GM23338 (cell line): ENCODE measurements around the gene RPL27A. TPM values are rescaled to one million over a fixed set of nuclear protein-coding genes. Genes with fewer than 3 reads are reported as not detected.

Experiments
- ATAC-seq: fragments of 200-7000 bp; cut with Tn5 transposase; 3 replicates; pipeline ENCODE4 v1.9.1; 2020
- DNase-seq: peaks from one replicate; pipeline ENCODE4 v3.0.0-alpha.2; 2015; ENCODE audit warnings: low spot score
- H2AFZ ChIP-seq: fragments of 200-600 bp; sonication (generic); 2 replicates; pipeline ENCODE4 v1.8.0; 2016; ENCODE audit warnings: antibody characterized with exemption, mild to moderate bottlenecking, moderate library complexity
- H3F3A ChIP-seq: fragments of 200-600 bp; sonication (generic); replicated peaks from 2 replicates; pipeline ENCODE4 v1.8.0; 2017; ENCODE audit warnings: antibody characterized with exemption, mixed run types, low read depth
- H3K27ac ChIP-seq: fragments of 200-600 bp; sonication (generic); 2 replicates; pipeline ENCODE4 v1.6.1; 2016; ENCODE audit warnings: low read depth
- H3K27me3 ChIP-seq: fragments of 200-600 bp; sonication (generic); 2 replicates; pipeline ENCODE4 v1.8.0; 2016; ENCODE audit warnings: mild to moderate bottlenecking, mixed run types, moderate library complexity; ENCODE audit not compliant: insufficient read depth
- H3K36me3 ChIP-seq: fragments of 200-600 bp; sonication (generic); 2 replicates; pipeline ENCODE4 v1.8.0; 2016; ENCODE audit warnings: mild to moderate bottlenecking; ENCODE audit not compliant: insufficient read depth
- H3K4me1 ChIP-seq: fragments of 200-600 bp; sonication (generic); 2 replicates; pipeline ENCODE4 v1.8.0; 2016; ENCODE audit warnings: mild to moderate bottlenecking, moderate library complexity; ENCODE audit not compliant: insufficient read depth
- H3K4me2 ChIP-seq: fragments of 200-600 bp; sonication (generic); 2 replicates; pipeline ENCODE4 v1.7.1; 2017; ENCODE audit warnings: mixed run types
- H3K4me3 ChIP-seq: fragments of 200-600 bp; sonication (generic); 2 replicates; pipeline ENCODE4 v1.6.1; 2016; ENCODE audit warnings: mixed run types
- H3K79me2 ChIP-seq: fragments of 200-600 bp; sonication (generic); replicated peaks from 2 replicates; pipeline ENCODE4 v1.8.0; 2017; ENCODE audit warnings: mild to moderate bottlenecking; ENCODE audit not compliant: insufficient read depth
- H3K9me2 ChIP-seq: fragments of 200-600 bp; sonication (generic); 2 replicates; pipeline ENCODE4 v1.8.0; 2017; ENCODE audit not compliant: insufficient read depth
- H4K20me1 ChIP-seq: fragments of 200-600 bp; sonication (generic); replicated peaks from 2 replicates; pipeline ENCODE4 v1.8.0; 2017; ENCODE audit warnings: mild to moderate bottlenecking; ENCODE audit not compliant: insufficient read depth
- H3K27ac Mint-ChIP-seq: 2 replicates; pipeline ENCODE4 v1.8.0; 2020; ENCODE audit warnings: inconsistent platforms, mild to moderate bottlenecking, moderate library complexity, mixed read lengths
- H3K27me3 Mint-ChIP-seq: 3 replicates; pipeline ENCODE4 v1.8.0; 2022; ENCODE audit warnings: low read depth, mild to moderate bottlenecking, moderate library complexity, mixed read lengths, inconsistent platforms; ENCODE audit not compliant: insufficient read depth, poor library complexity
- H3K36me3 Mint-ChIP-seq: 3 replicates; pipeline ENCODE4 v1.8.0; 2021; ENCODE audit warnings: low read depth, mild to moderate bottlenecking, inconsistent platforms, moderate library complexity, mixed read lengths
- H3K4me1 Mint-ChIP-seq: 3 replicates; pipeline ENCODE4 v1.8.0; 2020; ENCODE audit warnings: mild to moderate bottlenecking, inconsistent platforms, mixed read lengths
- H3K4me3 Mint-ChIP-seq: 3 replicates; pipeline ENCODE4 v1.8.0; 2021; ENCODE audit warnings: moderate library complexity, mild to moderate bottlenecking, inconsistent platforms, mixed read lengths
- H3K9me3 Mint-ChIP-seq: 3 replicates; pipeline ENCODE4 v1.8.0; 2020; ENCODE audit warnings: moderate library complexity, mild to moderate bottlenecking, inconsistent platforms, mixed read lengths
- CREB1 ChIP-seq: fragments of 250-450 bp; sonication (Bioruptor Pico); IDR thresholded peaks from 2 replicates; pipeline ENCODE4 v1.5.0; 2020; ENCODE audit warnings: low read depth, mild to moderate bottlenecking, moderate library complexity
- CTCF ChIP-seq, 2 experiments: fragments of 200-600 bp in 1 of 2; sonication (generic) in 1 of 2; conservative IDR thresholded peaks; 2 replicates each; pipeline versions ENCODE4 v1.5.1 to v1.6.1; 2016 to 2017; ENCODE audit warnings: antibody characterized with exemption in 2 of 2, low read depth in 2 of 2, mild to moderate bottlenecking in 2 of 2, moderate library complexity in 1 of 2
- ETS1 ChIP-seq: IDR thresholded peaks from 2 replicates; pipeline ENCODE4 v1.6.1; 2016; ENCODE audit warnings: antibody characterized with exemption
- EZH2 ChIP-seq: fragments of 200-600 bp; sonication (generic); IDR thresholded peaks from one replicate; pipeline ENCODE4 v1.8.0; 2017; ENCODE audit warnings: antibody characterized with exemption, mild to moderate bottlenecking, low read depth; ENCODE audit not compliant: unreplicated experiment
- EZH2phosphoT487 ChIP-seq: fragments of 200-600 bp; sonication (generic); IDR thresholded peaks from one replicate; pipeline ENCODE4 v1.8.1; 2018; ENCODE audit warnings: antibody characterized with exemption; ENCODE audit not compliant: unreplicated experiment
- JUNB ChIP-seq: IDR thresholded peaks from one replicate; pipeline ENCODE4 v1.6.1; 2016; ENCODE audit warnings: antibody characterized with exemption; ENCODE audit not compliant: unreplicated experiment
- NANOG ChIP-seq: IDR thresholded peaks from 2 replicates; pipeline ENCODE4 v1.6.1; 2016; ENCODE audit warnings: antibody characterized with exemption, borderline replicate concordance
- POLR2AphosphoS5 ChIP-seq: IDR thresholded peaks from 2 replicates; pipeline ENCODE4 v1.6.1; 2016; ENCODE audit warnings: antibody characterized with exemption, low read depth
- REST ChIP-seq: IDR thresholded peaks from one replicate; pipeline ENCODE4 v1.6.1; 2018; ENCODE audit warnings: antibody characterized with exemption; ENCODE audit not compliant: unreplicated experiment
- STAT1 ChIP-seq: IDR thresholded peaks from one replicate; pipeline ENCODE4 v1.6.1; 2016; ENCODE audit warnings: antibody characterized with exemption; ENCODE audit not compliant: unreplicated experiment
- ZNF114 ChIP-seq: fragments of 250-450 bp; sonication (Bioruptor Pico); IDR thresholded peaks from 2 replicates; pipeline ENCODE4 v1.5.0; 2020; ENCODE audit warnings: mild to moderate bottlenecking, moderate library complexity
- ZNF331 ChIP-seq: fragments of 250-450 bp; sonication (Bioruptor Pico); IDR thresholded peaks from 2 replicates; pipeline ENCODE4 v1.5.0; 2020; ENCODE audit warnings: low read depth, mild to moderate bottlenecking, moderate library complexity
- polyA plus RNA-seq: library from polyadenylated mRNA; unstranded; fragments of >200 nt; fragmentation: Nextera tagmentation; extraction: Ambion mirVana; gene quantifications from 2 replicates; pipeline ENCODE4 v1.2.1, GENCODE V29; 2016
- total RNA-seq: library from RNA; depleted of rRNA; stranded (reverse); fragments of >200 nt; shearing (Covaris generic); gene quantifications from 2 replicates; pipeline ENCODE4 v1.2.3, GENCODE V29; 2014
- TF ChIP-seq, protein P1 (sequence below): fragments of 250-450 bp; sonication (Bioruptor Pico); IDR thresholded peaks from 2 replicates; pipeline ENCODE4 v1.5.0; 2020; ENCODE audit warnings: mild to moderate bottlenecking, moderate library complexity

The RPL27A gene
- total and polyA plus RNA-seq, 2 experiments from 2014 or later, result 1,283 to 3,167 TPM

DNA sequence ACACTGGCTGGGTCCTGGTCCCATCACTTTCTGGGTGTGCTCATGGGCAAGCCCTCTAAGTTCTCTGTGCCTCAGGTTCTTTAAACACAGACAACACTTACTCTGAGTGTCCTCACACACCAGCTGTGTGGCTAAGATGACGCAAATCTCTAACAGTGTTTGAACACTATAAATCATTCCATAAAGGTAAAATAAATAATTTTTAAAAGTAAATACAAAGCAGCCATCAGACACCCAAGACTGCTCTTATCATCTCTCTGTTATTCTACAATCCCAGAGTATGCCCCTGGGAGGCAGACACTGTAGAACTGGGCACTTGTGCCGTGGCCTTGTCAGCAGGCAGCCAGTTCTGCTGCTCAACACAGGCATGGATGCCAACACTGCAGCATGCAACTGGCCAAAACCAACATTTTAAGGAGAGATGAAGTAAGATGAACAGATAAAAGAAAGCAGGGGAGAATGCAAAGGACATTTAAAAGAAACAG, 56.8 kb downstream of the RPL27A start:
- Mint-ChIP-seq H3K9me3 (no peaks in the 10 kb centered on the region), H3K27me3 (no peaks in the 10 kb centered on the region), H3K4me1 (no peaks in the 10 kb centered on the region), H3K27ac (no peak overlapping the region), H3K4me3 (no peak overlapping the region), H3K36me3 (no peaks in the 10 kb centered on the region)
- Histone ChIP-seq H3K4me2 (no peak overlapping the region), H3K27me3 (no peaks in the 10 kb centered on the region), H3K9me2 (0 out of 2 replicates have a peak, but pooled peaks cover 8% of the 10 kb centered on the region), H3K27ac (no peak overlapping the region), H2AFZ (no peak overlapping the region), H3F3A (no peaks in the 10 kb centered on the region), H3K4me1 (no peaks in the 10 kb centered on the region), H3K36me3 (no peaks in the 10 kb centered on the region), H3K4me3 (no peak overlapping the region), H3K79me2 (no peaks in the 10 kb centered on the region), H4K20me1 (no peaks in the 10 kb centered on the region)
- ATAC-seq (no peak), DNase-seq (no peak)
- TF ChIP-seq CREB1 (CRISPR knock-in tag) (no peak), ETS1 (no peak), JUNB (no peak), ZNF331 (CRISPR knock-in tag) (no peak), ZNF114 (CRISPR knock-in tag) (no peak), REST (no peak), STAT1 (no peak), EZH2 (no peak), POLR2AphosphoS5 (no peak), CTCF (conservative IDR thresholded peaks at IDR 0.05; ENCODE audit: low read depth in 2 of 2) (no peak), EZH2phosphoT487 (no peak), NANOG (no peak)
- TF ChIP-seq, protein P1, sequence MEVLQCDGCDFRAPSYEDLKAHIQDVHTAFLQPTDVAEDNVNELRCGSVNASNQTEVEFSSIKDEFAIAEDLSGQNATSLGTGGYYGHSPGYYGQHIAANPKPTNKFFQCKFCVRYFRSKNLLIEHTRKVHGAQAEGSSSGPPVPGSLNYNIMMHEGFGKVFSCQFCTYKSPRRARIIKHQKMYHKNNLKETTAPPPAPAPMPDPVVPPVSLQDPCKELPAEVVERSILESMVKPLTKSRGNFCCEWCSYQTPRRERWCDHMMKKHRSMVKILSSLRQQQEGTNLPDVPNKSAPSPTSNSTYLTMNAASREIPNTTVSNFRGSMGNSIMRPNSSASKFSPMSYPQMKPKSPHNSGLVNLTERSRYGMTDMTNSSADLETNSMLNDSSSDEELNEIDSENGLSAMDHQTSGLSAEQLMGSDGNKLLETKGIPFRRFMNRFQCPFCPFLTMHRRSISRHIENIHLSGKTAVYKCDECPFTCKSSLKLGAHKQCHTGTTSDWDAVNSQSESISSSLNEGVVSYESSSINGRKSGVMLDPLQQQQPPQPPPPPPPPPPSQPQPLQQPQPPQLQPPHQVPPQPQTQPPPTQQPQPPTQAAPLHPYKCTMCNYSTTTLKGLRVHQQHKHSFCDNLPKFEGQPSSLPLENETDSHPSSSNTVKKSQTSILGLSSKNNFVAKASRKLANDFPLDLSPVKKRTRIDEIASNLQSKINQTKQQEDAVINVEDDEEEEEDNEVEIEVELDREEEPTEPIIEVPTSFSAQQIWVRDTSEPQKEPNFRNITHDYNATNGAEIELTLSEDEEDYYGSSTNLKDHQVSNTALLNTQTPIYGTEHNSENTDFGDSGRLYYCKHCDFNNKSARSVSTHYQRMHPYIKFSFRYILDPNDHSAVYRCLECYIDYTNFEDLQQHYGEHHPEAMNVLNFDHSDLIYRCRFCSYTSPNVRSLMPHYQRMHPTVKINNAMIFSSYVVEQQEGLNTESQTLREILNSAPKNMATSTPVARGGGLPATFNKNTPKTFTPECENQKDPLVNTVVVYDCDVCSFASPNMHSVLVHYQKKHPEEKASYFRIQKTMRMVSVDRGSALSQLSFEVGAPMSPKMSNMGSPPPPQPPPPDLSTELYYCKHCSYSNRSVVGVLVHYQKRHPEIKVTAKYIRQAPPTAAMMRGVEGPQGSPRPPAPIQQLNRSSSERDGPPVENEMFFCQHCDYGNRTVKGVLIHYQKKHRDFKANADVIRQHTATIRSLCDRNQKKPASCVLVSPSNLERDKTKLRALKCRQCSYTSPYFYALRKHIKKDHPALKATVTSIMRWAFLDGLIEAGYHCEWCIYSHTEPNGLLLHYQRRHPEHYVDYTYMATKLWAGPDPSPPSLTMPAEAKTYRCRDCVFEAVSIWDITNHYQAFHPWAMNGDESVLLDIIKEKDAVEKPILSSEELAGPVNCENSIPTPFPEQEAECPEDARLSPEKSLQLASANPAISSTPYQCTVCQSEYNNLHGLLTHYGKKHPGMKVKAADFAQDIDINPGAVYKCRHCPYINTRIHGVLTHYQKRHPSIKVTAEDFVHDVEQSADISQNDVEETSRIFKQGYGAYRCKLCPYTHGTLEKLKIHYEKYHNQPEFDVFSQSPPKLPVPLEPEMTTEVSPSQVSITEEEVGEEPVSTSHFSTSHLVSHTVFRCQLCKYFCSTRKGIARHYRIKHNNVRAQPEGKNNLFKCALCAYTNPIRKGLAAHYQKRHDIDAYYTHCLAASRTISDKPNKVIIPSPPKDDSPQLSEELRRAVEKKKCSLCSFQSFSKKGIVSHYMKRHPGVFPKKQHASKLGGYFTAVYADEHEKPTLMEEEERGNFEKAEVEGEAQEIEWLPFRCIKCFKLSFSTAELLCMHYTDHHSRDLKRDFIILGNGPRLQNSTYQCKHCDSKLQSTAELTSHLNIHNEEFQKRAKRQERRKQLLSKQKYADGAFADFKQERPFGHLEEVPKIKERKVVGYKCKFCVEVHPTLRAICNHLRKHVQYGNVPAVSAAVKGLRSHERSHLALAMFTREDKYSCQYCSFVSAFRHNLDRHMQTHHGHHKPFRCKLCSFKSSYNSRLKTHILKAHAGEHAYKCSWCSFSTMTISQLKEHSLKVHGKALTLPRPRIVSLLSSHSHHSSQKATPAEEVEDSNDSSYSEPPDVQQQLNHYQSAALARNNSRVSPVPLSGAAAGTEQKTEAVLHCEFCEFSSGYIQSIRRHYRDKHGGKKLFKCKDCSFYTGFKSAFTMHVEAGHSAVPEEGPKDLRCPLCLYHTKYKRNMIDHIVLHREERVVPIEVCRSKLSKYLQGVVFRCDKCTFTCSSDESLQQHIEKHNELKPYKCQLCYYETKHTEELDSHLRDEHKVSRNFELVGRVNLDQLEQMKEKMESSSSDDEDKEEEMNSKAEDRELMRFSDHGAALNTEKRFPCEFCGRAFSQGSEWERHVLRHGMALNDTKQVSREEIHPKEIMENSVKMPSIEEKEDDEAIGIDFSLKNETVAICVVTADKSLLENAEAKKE (CRISPR knock-in tag), result no peak
